Measurements from ENCODE around the gene SELENOK. TPM values are rescaled to one million over a fixed set of nuclear protein-coding genes. Genes with fewer than 3 reads are reported as not detected.

SELENOK gene
- total and polyA plus RNA-seq, 2 of the 13 experiments (the other 11 are each of a cell fraction or from before 2014, with no cell fraction given), result 67.0 to 81.0 TPM

GRCh38 chr3:53845103-53845880 lies 46.4 kb downstream of the SELENOK start (continued):
- TF ChIP-seq ZNF800 (CRISPR knock-in tag; IDR thresholded peaks at IDR 0.05) (no peak), RBM39 (IDR thresholded peaks at IDR 0.05; ENCODE audit: low read depth, low read length, poor library complexity, severe bottlenecking) (no peak), RXRB (CRISPR knock-in tag; IDR thresholded peaks at IDR 0.05; ENCODE audit: borderline replicate concordance) (0 out of 2 replicates have a peak, but pooled peaks have one; percentile 26), MTERF4 (CRISPR knock-in tag; IDR thresholded peaks at IDR 0.05) (no peak), CTCF (CRISPR knock-in tag; IDR thresholded peaks at IDR 0.05) (peak; percentile 27; the same call in 1 of the 2 replicates), MAZ (IDR thresholded peaks at IDR 0.05; ENCODE audit: borderline replicate concordance, low read depth, low read length) (no peak), MAZ (CRISPR knock-in tag; IDR thresholded peaks at IDR 0.05; ENCODE audit: low read depth) (no peak), NR2F1 (CRISPR knock-in tag; IDR thresholded peaks at IDR 0.05) (no peak), SOX13 (IDR thresholded peaks at IDR 0.05) (no peak), SOX13 (CRISPR knock-in tag; conservative IDR thresholded peaks at IDR 0.05 in 1 of 2, IDR thresholded peaks at IDR 0.05 in 1 of 2) (no peak), IRF1 (CRISPR knock-in tag; IDR thresholded peaks at IDR 0.05; ENCODE audit: low read depth) (no peak), ZFYVE20 (CRISPR knock-in tag; IDR thresholded peaks at IDR 0.05; ENCODE audit: borderline replicate concordance, low read depth) (no peak), RNF219 (CRISPR knock-in tag; IDR thresholded peaks at IDR 0.05) (no peak), UBTF (CRISPR knock-in tag; IDR thresholded peaks at IDR 0.05) (no peak), XRCC5 (optimal IDR thresholded peaks at IDR 0.05; ENCODE audit: low read length) (peak; percentile 3), ZNF615 (CRISPR knock-in tag; IDR thresholded peaks at IDR 0.05; ENCODE audit: borderline replicate concordance) (0 out of 2 replicates have a peak, but pooled peaks have one; percentile 53), ZNF354B (CRISPR knock-in tag; IDR thresholded peaks at IDR 0.05) (no peak)
